HepG2 (cell line): ENCODE measurements around the gene SLC17A9. TPM values are rescaled to one million over a fixed set of nuclear protein-coding genes. Genes with fewer than 3 reads are reported as not detected.

Source experiments
- ATRX ChIP-seq: sonication (generic); formaldehyde crosslinking; IDR thresholded peaks from 2 replicates; pipeline ENCODE4 v1.4.0; 2020; ENCODE audit warnings: missing genetic modification reagents, borderline replicate concordance
- CREM ChIP-seq, 2 experiments: sonication (generic) in 1 of 2; formaldehyde crosslinking in 1 of 2; IDR thresholded peaks; 2 replicates each; pipeline versions ENCODE4 v1.4.0 to v1.6.1; 2016 to 2020; ENCODE audit warnings: antibody characterized with exemption in 1 of 2, mild to moderate bottlenecking in 1 of 2, missing genetic modification reagents in 1 of 2
- GLI4 ChIP-seq: sonication (generic); formaldehyde crosslinking; IDR thresholded peaks from 2 replicates; pipeline ENCODE4 v1.5.1; 2020; ENCODE audit warnings: missing genetic modification reagents, mild to moderate bottlenecking, moderate library complexity, borderline replicate concordance
- MTA3 ChIP-seq: sonication (generic); formaldehyde crosslinking; IDR thresholded peaks from 2 replicates; pipeline ENCODE4 v1.4.0; 2020; ENCODE audit warnings: missing genetic modification reagents
- NFKB2 ChIP-seq: sonication (generic); formaldehyde crosslinking; IDR thresholded peaks from 2 replicates; pipeline ENCODE4 v1.4.0; 2020; ENCODE audit warnings: missing genetic modification reagents, borderline replicate concordance
- RFXANK ChIP-seq: IDR thresholded peaks from 2 replicates; pipeline ENCODE4 v1.6.1; 2016
- RNF2 ChIP-seq: fragments of 450-650 bp; conservative IDR thresholded peaks from 2 replicates; pipeline ENCODE4 v1.6.1; 2016; ENCODE audit warnings: low read depth
- SALL1 ChIP-seq: sonication (generic); formaldehyde crosslinking; IDR thresholded peaks from 2 replicates; pipeline ENCODE4 v1.8.0; 2022; ENCODE audit warnings: mild to moderate bottlenecking, missing genetic modification reagents
- ZBTB1 ChIP-seq: sonication (generic); formaldehyde crosslinking; IDR thresholded peaks from 2 replicates; pipeline ENCODE4 v1.4.0; 2020; ENCODE audit warnings: missing genetic modification reagents, borderline replicate concordance
- ZNF629 ChIP-seq: sonication (generic); formaldehyde crosslinking; conservative IDR thresholded peaks from 2 replicates; pipeline ENCODE4 v1.5.0; 2020; ENCODE audit warnings: missing genetic modification reagents
- ZNF720 ChIP-seq: sonication (generic); formaldehyde crosslinking; IDR thresholded peaks from 2 replicates; pipeline ENCODE4 v1.4.0; 2020; ENCODE audit warnings: missing genetic modification reagents
- ZNF782 ChIP-seq: sonication (generic); formaldehyde crosslinking; IDR thresholded peaks from 2 replicates; pipeline ENCODE4 v1.4.0; 2020; ENCODE audit warnings: missing genetic modification reagents, mild to moderate bottlenecking, borderline replicate concordance
- ZNF883 ChIP-seq: sonication (generic); formaldehyde crosslinking; IDR thresholded peaks from 2 replicates; pipeline ENCODE4 v1.5.1; 2020; ENCODE audit warnings: mild to moderate bottlenecking, missing genetic modification reagents; ENCODE audit errors: not compliant biosample characterization
- polyA plus RNA-seq, 8 experiments: library from polyadenylated mRNA; depleted of rRNA in 3 of 8; stranded (reverse) in 7 of 8; unstranded in 1 of 8; fragments of >200 nt; fragmentation: Illumina TruSeq in 4 of 8; extraction: Trizol in 4 of 8; gene quantifications; 2 replicates each; pipeline versions ENCODE4 v1.2.1 to v1.2.3, GENCODE V29; 2011 to 2016; ENCODE audit warnings: low read depth in 4 of 8, missing spikeins in 1 of 8, mixed read lengths in 1 of 8; ENCODE audit not compliant: insufficient read depth in 1 of 8
- total RNA-seq, 5 experiments: library from RNA; depleted of rRNA; stranded (reverse); fragments of >200 nt; fragmentation: Illumina TruSeq; extraction: Trizol; gene quantifications; 2 replicates each; pipeline ENCODE4 v1.2.3, GENCODE V29; 2016; ENCODE audit warnings: low read depth in 1 of 5
- TF ChIP-seq, protein P1 (sequence below): sonication (generic); formaldehyde crosslinking; IDR thresholded peaks from 2 replicates; pipeline ENCODE4 v1.4.0; 2020; ENCODE audit warnings: missing genetic modification reagents, borderline replicate concordance
- TF ChIP-seq, protein P2 (sequence below): sonication (generic); formaldehyde crosslinking; IDR thresholded peaks from 2 replicates; pipeline ENCODE4 v1.5.0; 2020; ENCODE audit warnings: mild to moderate bottlenecking, missing genetic modification reagents, borderline replicate concordance
- TF ChIP-seq, protein P3 (sequence below): IDR thresholded peaks from 2 replicates; pipeline ENCODE4 v1.6.1; 2016; ENCODE audit warnings: control low read depth
- TF ChIP-seq, protein P4 (sequence below): sonication (generic); formaldehyde crosslinking; IDR thresholded peaks from 2 replicates; pipeline ENCODE4 v1.5.0; 2020; ENCODE audit warnings: mild to moderate bottlenecking, low read depth, missing genetic modification reagents, borderline replicate concordance
- TF ChIP-seq, protein P5 (sequence below): sonication (generic); formaldehyde crosslinking; conservative IDR thresholded peaks from 2 replicates; pipeline ENCODE4 v1.8.0; 2022; ENCODE audit warnings: mild to moderate bottlenecking, moderate library complexity, missing genetic modification reagents

The SLC17A9 gene
- total and polyA plus RNA-seq, 2 of the 13 experiments (the other 11 are each of a cell fraction or from before 2014, with no cell fraction given) = 110 to 191 TPM

DNA sequence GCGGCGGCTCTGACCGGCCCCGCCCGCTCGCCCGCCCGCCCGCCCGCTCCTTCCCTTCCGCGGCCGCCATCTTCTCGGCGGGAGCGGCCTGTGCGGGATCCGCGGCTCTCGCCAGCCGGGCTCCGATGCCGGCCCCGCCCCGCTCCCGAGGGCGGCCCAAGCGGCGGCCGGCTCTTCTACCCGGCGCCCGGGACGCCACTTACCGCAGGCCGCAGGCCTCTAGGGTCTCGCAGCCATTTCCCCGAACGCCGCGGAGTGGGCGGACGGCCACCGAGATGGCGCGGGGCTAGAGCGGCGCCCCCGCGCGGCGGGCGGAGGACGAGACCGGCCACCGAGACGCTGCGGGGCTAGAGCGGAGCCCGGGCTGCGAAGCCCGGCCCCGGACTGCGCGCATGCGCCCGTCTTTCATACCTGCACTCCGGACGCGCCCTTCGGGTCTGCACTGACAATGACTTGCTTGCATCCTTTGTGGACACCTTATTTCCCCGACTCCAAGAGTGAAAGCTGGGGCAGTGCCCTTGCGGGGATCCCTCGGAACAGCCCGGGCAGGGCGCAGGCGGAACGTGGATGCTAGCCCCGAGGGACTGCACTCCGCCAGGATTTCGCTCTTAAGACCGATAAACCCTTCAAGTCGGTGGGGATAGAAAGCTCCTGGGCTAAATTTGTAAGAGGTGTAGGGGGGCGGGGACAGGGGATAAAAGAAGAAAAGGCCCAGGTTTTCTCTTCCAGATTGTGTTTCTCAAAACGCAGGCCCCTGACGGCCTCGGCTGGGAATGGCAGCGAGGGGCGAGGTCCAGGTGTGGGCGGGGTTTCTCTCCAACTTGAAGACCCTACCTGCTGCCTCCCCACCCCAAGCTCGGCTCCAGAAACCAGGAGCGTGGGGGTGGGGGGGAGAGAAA is 26.0 kb upstream of the SLC17A9 start, which contains the start of gene DIDO1 (continued):
- TF ChIP-seq, protein P1, sequence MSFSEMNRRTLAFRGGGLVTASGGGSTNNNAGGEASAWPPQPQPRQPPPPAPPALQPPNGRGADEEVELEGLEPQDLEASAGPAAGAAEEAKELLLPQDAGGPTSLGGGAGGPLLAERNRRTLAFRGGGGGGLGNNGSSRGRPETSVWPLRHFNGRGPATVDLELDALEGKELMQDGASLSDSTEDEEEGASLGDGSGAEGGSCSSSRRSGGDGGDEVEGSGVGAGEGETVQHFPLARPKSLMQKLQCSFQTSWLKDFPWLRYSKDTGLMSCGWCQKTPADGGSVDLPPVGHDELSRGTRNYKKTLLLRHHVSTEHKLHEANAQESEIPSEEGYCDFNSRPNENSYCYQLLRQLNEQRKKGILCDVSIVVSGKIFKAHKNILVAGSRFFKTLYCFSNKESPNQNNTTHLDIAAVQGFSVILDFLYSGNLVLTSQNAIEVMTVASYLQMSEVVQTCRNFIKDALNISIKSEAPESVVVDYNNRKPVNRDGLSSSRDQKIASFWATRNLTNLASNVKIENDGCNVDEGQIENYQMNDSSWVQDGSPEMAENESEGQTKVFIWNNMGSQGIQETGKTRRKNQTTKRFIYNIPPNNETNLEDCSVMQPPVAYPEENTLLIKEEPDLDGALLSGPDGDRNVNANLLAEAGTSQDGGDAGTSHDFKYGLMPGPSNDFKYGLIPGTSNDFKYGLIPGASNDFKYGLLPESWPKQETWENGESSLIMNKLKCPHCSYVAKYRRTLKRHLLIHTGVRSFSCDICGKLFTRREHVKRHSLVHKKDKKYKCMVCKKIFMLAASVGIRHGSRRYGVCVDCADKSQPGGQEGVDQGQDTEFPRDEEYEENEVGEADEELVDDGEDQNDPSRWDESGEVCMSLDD (CRISPR knock-in tag) = peak; percentile 65
- TF ChIP-seq, protein P2, sequence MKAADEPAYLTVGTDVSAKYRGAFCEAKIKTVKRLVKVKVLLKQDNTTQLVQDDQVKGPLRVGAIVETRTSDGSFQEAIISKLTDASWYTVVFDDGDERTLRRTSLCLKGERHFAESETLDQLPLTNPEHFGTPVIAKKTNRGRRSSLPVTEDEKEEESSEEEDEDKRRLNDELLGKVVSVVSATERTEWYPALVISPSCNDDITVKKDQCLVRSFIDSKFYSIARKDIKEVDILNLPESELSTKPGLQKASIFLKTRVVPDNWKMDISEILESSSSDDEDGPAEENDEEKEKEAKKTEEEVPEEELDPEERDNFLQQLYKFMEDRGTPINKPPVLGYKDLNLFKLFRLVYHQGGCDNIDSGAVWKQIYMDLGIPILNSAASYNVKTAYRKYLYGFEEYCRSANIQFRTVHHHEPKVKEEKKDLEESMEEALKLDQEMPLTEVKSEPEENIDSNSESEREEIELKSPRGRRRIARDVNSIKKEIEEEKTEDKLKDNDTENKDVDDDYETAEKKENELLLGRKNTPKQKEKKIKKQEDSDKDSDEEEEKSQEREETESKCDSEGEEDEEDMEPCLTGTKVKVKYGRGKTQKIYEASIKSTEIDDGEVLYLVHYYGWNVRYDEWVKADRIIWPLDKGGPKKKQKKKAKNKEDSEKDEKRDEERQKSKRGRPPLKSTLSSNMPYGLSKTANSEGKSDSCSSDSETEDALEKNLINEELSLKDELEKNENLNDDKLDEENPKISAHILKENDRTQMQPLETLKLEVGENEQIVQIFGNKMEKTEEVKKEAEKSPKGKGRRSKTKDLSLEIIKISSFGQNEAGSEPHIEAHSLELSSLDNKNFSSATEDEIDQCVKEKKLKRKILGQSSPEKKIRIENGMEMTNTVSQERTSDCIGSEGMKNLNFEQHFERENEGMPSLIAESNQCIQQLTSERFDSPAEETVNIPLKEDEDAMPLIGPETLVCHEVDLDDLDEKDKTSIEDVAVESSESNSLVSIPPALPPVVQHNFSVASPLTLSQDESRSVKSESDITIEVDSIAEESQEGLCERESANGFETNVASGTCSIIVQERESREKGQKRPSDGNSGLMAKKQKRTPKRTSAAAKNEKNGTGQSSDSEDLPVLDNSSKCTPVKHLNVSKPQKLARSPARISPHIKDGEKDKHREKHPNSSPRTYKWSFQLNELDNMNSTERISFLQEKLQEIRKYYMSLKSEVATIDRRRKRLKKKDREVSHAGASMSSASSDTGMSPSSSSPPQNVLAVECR = peak; percentile 83
- TF ChIP-seq NFKB2 (CRISPR knock-in tag) = 0 out of 2 replicates have a peak, but pooled peaks have one; percentile 54
- TF ChIP-seq RFXANK (CRISPR knock-in tag) = peak; percentile 60; the same call in 1 of the 2 replicates
- TF ChIP-seq MTA3 (CRISPR knock-in tag) = no peak
- TF ChIP-seq ZNF782 = no peak; the same call in 1 of the 2 replicates
- no peak for TF ChIP-seq ZNF720 (CRISPR knock-in tag)
- TF ChIP-seq GLI4 (CRISPR knock-in tag) = 0 out of 2 replicates have a peak, but pooled peaks have one; percentile 4
- no peak for TF ChIP-seq CREM (IDR thresholded peaks at IDR 0.05)
- TF ChIP-seq CREM (CRISPR knock-in tag; IDR thresholded peaks at IDR 0.05) = no peak
- TF ChIP-seq ZNF629 = no peak; the same call in 1 of the 2 replicates
- TF ChIP-seq RNF2 = no peak
- no peak for TF ChIP-seq ZNF883 (CRISPR knock-in tag)
- TF ChIP-seq ATRX (CRISPR knock-in tag) = no peak
- TF ChIP-seq, protein P3, sequence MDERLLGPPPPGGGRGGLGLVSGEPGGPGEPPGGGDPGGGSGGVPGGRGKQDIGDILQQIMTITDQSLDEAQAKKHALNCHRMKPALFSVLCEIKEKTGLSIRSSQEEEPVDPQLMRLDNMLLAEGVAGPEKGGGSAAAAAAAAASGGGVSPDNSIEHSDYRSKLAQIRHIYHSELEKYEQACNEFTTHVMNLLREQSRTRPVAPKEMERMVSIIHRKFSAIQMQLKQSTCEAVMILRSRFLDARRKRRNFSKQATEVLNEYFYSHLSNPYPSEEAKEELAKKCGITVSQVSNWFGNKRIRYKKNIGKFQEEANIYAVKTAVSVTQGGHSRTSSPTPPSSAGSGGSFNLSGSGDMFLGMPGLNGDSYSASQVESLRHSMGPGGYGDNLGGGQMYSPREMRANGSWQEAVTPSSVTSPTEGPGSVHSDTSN (CRISPR knock-in tag) = no peak
- TF ChIP-seq, protein P4, sequence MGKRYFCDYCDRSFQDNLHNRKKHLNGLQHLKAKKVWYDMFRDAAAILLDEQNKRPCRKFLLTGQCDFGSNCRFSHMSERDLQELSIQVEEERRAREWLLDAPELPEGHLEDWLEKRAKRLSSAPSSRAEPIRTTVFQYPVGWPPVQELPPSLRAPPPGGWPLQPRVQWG = no peak
- TF ChIP-seq SALL1 = peak; percentile 82
- TF ChIP-seq ZBTB1 (CRISPR knock-in tag) = no peak
- TF ChIP-seq, protein P5, sequence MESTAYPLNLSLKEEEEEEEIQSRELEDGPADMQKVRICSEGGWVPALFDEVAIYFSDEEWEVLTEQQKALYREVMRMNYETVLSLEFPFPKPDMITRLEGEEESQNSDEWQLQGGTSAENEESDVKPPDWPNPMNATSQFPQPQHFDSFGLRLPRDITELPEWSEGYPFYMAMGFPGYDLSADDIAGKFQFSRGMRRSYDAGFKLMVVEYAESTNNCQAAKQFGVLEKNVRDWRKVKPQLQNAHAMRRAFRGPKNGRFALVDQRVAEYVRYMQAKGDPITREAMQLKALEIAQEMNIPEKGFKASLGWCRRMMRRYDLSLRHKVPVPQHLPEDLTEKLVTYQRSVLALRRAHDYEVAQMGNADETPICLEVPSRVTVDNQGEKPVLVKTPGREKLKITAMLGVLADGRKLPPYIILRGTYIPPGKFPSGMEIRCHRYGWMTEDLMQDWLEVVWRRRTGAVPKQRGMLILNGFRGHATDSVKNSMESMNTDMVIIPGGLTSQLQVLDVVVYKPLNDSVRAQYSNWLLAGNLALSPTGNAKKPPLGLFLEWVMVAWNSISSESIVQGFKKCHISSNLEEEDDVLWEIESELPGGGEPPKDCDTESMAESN = peak; percentile 90
